Esophagus muscularis mucosa (tissue), 4 donors: ENCODE data around the gene AK4.

Experiments used
- EP300 ChIP-seq: sonication (generic); formaldehyde crosslinking; IDR thresholded peaks from one replicate; pipeline ENCODE4 v1.6.1; 2017; ENCODE audit warnings: antibody characterized with exemption
- POLR2AphosphoS5 ChIP-seq, 2 donors: sonication (generic); formaldehyde crosslinking; IDR thresholded peaks; one replicate each; pipeline ENCODE4 v1.6.1; 2017; ENCODE audit warnings: antibody characterized with exemption in 2 of 2
- TF ChIP-seq, protein P1 (sequence below), 3 experiments: fragments of 200-600 bp in 2 of 3; fragments of 450-650 bp in 1 of 3; sonication (generic) in 2 of 3; IDR thresholded peaks; one replicate each; pipeline ENCODE4 v1.5.1; 2017 to 2019; ENCODE audit warnings: antibody characterized with exemption in 3 of 3, mild to moderate bottlenecking in 2 of 3, moderate library complexity in 1 of 3

GRCh38 chr1:65224681-65225091, 76.7 kb downstream of the AK4 start:
- TF ChIP-seq, protein P1, sequence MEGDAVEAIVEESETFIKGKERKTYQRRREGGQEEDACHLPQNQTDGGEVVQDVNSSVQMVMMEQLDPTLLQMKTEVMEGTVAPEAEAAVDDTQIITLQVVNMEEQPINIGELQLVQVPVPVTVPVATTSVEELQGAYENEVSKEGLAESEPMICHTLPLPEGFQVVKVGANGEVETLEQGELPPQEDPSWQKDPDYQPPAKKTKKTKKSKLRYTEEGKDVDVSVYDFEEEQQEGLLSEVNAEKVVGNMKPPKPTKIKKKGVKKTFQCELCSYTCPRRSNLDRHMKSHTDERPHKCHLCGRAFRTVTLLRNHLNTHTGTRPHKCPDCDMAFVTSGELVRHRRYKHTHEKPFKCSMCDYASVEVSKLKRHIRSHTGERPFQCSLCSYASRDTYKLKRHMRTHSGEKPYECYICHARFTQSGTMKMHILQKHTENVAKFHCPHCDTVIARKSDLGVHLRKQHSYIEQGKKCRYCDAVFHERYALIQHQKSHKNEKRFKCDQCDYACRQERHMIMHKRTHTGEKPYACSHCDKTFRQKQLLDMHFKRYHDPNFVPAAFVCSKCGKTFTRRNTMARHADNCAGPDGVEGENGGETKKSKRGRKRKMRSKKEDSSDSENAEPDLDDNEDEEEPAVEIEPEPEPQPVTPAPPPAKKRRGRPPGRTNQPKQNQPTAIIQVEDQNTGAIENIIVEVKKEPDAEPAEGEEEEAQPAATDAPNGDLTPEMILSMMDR (IDR thresholded peaks at IDR 0.05) = no peak
- TF ChIP-seq EP300 = no peak
- no peak for TF ChIP-seq POLR2AphosphoS5 (IDR thresholded peaks at IDR 0.05)
